HG02840 (cell line): ENCODE results near the gene TBXA2R.
"Not testable (repeated sequence)": the region's sequence is repeated elsewhere in the genome, so short reads cannot be mapped to it uniquely, and the experiment has no call there.

Experiments
- ATAC-seq: cut with Tn5 transposase; IDR thresholded peaks from one replicate; pipeline ENCODE4 v1.9.1; 2021; ENCODE audit warnings: mild to moderate bottlenecking, moderate library complexity, moderate number of reproducible peaks; ENCODE audit not compliant: unreplicated experiment, low FRiP score

Gene TBXA2R

DNA sequence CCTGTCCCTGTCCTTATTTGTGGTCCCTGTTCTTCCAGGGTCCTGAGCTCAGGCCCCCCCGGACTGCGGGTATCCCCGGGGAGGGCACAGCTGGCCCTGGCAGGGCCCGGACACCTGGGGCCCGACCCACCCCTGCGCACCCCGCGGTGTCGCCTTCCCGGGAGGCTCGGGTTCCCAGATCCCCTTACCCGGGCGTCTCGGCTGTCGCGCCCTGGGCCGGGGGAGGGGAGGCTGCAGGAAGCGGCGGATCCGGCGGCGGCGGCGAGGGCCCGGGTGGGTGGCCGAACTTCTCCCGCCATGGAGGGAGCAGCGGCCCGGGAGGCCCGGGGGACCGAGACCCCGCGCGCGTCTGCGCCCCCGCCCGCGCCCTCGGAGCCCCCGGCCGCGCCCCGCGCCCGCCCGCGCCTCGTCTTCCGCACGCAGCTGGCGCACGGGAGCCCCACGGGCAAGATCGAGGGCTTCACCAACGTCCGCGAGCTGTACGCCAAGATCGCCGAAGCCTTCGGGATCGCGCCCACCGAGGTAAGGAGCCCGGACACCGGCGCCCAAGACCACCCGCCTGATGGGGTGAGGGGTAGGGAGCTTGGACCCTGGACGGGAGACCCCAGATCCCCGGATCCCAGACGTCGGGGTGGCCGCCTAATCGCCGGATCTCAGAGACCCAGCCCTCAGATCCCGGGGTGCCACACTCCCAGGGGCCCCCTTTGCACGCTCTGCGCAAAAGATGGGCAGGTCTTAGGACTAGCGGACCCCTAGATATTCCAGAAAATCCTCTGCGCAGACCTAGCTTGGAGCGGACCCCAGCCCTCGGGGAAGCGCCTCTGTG is 21.2 kb downstream of the TBXA2R start, which contains the start of gene GIPC3:
Gene GIPC3, plus strand, starts transcription at position 178 of the 826 bp plus-strand sequence. Its CDS starts 120 bp downstream, at position 298.
- ATAC-seq, result no peak

DNA sequence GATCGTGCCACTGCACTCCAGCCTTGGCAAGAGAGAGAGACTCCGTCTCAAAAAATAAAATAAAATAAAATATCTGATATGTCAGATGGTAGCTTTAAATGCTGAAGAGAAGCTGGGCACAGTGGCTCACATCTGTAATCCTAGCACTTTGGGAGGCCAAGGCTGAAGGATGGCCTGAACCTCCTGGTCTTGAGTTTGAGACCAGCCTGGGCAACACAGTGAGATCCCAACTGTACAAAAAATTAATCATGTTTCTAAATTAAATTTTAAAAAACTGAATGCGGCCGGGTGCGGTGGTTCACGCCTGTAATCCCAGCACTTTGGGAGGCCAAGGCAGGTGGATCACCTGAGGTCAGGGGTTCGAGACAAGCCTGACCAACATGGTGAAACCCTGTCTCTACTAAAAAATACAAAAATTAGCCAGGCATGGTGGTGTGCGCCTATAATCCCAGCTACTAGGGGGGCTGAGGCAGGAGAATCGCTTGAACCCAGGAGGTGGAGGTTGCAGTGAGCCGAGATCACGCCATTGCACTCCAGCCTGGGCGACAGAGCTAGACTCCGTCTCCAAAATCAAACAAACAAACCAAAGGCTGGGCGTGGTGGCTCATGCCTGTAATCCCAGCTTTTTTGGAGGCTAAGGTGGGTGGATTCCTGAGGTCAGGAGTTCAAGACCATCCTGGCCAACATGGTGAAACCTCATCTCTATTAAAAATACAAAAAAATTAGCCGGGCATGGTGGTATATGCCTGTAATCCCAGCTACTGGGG is 22.5 kb downstream of the TBXA2R start:
- ATAC-seq, result not testable (repeated sequence)

DNA sequence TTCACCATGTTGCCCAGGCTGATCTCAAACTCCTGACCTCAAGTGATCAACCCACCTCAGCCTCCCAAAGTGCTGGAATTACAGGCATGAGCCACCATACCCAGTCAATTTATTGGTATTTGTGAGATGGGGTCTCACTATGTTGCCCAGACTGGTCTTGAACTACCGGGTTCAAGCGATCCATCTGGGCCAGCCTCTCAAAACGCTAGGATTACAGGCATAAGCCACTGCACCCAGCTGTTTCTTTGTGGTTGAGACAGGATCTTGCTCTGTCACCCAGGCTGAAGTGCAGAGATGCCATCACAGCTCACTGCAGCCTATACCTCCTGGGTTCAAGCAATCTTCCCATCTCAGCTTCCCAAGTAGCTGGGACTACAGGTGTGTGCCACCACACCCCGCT is 24.9 kb downstream of the TBXA2R start:
- not testable (repeated sequence) for ATAC-seq

GRCh38 chr19:3580156-3580934 is 26.3 kb downstream of the TBXA2R start:
- no peak for ATAC-seq

- ATAC-seq, result no peak
Observed at GRCh38 chr19:3578390-3578789, 28.3 kb downstream of the TBXA2R start.

GRCh38 chr19:3577723-3578344 is 28.8 kb downstream of the TBXA2R start:
- no peak for ATAC-seq

DNA sequence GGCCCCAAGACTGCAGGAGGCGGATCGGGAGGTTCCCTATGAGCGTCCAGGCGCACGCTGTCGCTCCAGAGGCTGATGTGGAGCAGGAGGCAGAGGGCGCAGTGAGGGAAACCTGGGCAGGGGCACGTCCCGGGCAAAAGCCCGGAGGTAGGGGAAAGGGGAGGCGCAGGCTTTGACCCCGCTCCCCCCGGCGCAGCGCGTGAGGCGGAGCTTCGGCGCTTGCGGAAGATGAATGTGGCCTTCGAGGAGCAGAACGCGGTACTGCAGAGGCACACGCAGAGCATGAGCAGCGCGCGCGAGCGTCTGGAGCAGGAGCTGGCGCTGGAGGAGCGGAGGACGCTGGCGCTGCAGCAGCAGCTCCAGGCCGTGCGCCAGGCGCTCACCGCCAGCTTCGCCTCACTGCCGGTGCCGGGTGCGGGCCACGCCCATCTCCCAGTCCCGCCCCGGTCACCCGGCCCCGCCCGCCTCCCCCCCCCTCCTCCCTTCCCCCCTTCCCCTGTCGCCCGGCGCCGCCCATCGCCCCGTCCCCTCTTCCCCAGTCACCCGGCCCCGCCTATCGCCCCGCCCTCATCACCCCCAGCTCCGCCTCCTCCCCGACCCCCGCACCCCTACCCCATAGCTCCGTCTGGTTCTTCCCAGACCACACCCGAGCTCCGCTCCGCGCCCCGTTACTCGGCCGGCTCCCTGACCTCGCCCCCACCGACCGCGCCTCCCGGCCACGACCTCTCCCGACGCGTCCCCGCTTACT is 29.8 kb downstream of the TBXA2R start:
- no peak for ATAC-seq

GRCh38 chr19:3575949-3576673 is 30.6 kb downstream of the TBXA2R start:
- no peak for ATAC-seq

DNA sequence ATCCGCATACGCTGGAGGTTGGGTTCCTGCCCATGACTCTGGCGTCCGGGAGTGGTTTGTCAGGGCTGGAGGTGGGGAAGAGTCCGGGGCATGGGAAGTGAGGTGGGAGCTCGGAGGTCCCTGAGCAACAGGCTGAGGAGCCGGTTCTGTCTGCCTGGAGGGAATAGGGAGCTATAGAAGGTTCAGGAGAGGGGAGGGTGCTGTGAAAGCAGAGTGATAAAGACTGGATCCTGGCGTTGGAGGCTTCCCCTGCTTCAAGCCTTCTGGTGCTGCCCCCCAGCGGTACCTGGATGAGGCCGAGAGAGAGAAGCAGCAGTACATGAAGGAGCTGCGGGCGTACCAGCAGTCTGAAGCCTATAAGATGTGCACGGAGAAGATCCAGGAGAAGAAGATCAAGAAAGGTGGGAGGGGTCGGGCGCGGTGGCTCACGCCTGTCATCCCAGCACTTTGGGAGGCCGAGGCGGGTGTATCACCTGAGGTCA is 31.4 kb downstream of the TBXA2R start:
- no peak for ATAC-seq

DNA sequence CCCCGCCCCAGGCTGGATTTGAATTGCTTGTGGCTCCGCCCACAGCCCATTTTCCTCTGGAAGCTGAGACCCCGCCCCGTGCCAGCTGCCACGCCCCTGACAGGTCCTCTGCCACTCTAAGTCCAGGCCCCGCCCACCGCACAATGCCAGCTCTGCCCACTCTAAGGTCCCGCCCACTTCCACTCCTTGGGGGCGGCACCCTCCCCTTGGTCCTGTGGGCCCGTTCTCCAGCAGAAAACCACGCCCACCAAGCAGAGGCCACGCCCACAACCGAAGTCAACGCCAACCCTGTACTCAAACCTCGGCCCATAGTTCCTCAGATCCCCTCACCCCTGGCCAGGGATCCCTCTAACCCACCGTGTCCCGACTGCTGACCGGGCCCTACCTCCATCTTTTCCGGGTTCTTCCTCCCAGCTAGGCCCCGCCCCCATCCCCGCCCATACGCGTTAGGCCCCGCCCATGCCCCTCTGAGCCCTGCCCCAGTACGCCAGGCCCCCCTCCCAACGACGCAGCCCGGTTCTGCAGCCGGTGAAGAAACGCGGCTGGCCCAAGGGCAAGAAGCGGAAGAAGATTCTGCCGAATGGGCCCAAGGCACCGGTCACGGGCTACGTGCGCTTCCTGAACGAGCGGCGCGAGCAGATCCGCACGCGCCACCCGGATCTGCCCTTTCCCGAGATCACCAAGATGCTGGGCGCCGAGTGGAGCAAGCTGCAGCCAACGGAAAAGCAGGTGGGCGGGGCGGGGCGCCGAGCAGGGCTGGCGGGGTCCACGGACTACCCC is 32.6 kb downstream of the TBXA2R start:
- ATAC-seq, result no peak

GRCh38 chr19:3573162-3573857 is 33.4 kb downstream of the TBXA2R start:
- peak; percentile 13 for ATAC-seq

- no peak for ATAC-seq
Observed at GRCh38 chr19:3572855-3573161, 33.9 kb downstream of the TBXA2R start, which contains the start of gene HMG20B. TSS of gene HMG20B (plus strand) at chr19:3572944. CDS start at chr19:3573310, 366 bp downstream.

GRCh38 chr19:3572132-3572854 is 34.4 kb downstream of the TBXA2R start:
- ATAC-seq, result peak; percentile 86

DNA sequence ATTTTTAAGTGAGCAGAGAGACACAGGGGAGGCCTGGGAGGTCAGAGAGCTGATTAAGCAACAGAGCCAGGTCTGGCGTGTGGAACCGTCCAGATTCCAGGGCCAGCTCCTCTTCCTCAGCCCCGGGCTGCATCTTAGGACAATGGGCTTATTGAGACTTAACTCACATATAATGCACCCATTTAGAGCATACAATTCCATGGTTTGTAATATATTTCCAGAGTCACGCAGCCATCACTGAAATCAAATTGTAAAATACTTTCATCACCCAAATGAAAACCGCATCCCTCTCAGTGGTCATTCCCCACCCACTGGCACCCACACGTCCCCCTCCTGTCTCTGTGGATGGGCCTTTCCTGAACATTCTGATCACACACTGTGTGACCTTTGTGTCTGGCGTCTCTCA is 36.1 kb downstream of the TBXA2R start:
- ATAC-seq, result no peak

DNA sequence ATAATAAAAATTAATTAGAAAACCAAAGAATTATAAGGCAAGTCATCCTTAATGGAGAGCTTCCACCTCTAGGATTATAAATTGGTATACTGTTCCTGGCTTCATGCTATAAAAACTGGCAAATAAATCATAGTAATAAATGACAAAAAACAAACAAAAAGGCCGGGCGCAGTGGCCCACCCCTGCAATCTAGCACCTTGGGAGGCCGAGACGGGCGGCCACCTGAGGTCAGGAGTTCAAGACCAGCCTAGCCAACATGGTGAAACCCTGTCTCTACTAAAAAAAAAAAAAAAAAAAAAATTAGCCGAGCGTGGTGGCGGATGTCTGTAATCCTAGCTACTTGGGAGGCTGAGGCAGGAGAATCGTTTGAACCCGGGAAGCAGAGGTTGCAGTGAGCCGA is 36.6 kb downstream of the TBXA2R start:
- ATAC-seq, result not testable (repeated sequence)

- no peak for ATAC-seq
Observed at GRCh38 chr19:3565139-3565538, 41.5 kb downstream of the TBXA2R start.
